GM18502 (cell line): Measurements from ENCODE around the gene TAOK3.
"Not testable (repeated sequence)": the region's sequence is repeated elsewhere in the genome, so short reads cannot be mapped to it uniquely, and the experiment has no call there.

ENCODE experiments used
- ATAC-seq: cut with Tn5 transposase; IDR thresholded peaks from one replicate; pipeline ENCODE4 v1.9.1; 2021; ENCODE audit warnings: mild to moderate bottlenecking; ENCODE audit not compliant: unreplicated experiment, poor library complexity

The TAOK3 gene

GRCh38 chr12:118307069-118307954 is 65.4 kb downstream of the TAOK3 start:
- peak; percentile 56 for ATAC-seq

- no peak for ATAC-seq
These were observed 68.6 kb downstream of the TAOK3 start for GRCh38 chr12:118304093-118304492.

DNA sequence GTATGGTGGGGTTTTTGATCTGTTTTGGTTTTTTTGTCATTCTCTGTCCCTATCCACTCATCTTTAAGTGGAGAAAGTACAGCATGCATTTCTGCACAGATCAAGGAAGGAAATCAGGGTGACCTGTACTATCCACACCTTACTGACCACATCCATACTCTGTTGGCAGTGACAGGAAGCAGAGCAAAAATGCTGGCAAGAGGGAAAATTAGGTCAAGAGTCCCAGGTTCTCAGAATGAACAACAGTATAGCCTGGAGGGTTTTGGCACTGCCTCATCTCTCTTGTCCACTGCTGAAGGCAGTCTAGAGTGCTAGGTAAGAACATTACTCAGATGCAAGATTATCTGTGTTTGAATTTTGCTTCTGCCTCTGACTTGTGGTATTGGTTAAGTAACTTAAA is 70.7 kb downstream of the TAOK3 start:
- ATAC-seq, result no peak

GRCh38 chr12:118299791-118300460 is 72.8 kb downstream of the TAOK3 start:
- ATAC-seq, result no peak

DNA sequence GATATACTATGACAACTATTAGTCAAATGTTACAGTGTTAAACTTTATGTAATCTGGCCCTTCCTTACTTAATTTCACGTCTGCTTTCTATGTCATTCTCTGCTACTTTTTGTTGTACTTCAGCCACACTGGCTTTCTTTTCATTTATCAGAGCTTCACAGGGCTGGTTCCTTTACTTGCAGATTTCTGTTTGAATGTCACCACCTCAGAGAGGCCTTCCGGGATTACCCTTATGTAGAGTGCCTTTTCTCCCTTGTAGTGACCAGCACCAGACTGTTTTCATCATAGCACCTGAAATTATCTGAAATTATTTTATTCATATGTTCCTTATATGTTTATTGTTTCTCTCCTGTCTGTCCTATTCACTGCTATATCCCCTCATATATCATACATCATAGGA is 75.4 kb downstream of the TAOK3 start:
- ATAC-seq, result no peak

- ATAC-seq, result no peak
These were observed 79.9 kb downstream of the TAOK3 start for GRCh38 chr12:118292836-118293235.

DNA sequence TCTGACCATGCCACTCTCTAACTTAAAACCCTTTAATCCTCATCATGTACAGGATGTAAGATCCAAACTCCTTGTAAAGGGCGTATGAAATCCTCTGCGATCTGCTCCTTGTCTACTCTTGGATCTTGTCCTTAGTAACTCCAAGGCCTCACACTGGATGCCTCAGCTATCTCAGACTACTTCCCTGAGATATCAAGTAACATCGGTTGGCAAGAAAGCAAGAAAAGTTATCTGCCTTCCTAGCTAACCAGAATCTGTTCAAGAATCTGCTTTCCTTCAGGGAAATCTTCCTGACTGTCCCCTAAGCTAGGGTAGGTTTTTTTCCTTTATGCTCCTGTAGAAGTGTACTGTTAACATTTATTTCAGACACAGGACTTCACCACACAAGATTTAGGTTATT is 82.6 kb downstream of the TAOK3 start:
- ATAC-seq, result no peak

DNA sequence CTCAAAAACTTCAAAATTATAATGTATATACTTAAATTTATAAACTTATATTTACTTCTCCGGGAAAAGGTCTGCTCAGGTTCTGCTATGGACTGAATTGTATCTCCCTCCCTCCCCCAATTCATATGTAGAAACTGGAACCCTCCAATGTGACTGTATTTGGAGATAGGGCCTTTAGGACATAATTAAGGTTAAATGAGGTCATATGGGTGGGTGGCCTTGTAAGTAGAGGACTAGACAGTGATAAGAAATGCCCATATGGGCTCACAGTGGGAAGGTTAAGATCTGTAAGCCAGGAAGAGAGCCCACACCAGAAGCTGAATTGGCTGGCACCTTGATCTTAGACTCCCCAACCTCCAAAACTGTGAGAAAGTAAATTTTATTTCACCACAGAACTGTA is 84.5 kb downstream of the TAOK3 start:
- ATAC-seq, result no peak

- no peak for ATAC-seq
These were observed 85.0 kb downstream of the TAOK3 start for GRCh38 chr12:118287728-118288127.

GRCh38 chr12:118282767-118283166 is 89.9 kb downstream of the TAOK3 start:
- no peak for ATAC-seq

DNA sequence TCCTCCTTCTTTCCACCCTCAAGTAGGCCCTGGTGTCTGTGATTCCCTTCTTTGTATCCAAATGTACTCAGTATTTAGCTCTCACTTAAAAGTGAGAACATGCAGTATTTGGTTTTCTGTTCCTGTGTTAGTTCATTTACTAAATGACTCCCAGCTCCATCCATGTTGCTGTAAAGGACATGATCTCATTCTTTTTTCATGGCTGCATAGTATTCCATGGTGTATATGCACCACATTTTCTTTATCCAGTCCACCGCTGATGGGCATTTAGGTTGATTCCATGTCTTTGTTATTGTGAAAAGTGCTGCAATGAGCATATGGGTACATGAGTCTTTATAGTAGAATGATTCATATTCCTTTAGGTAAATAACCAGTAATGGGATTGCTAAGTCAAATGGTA is 94.4 kb downstream of the TAOK3 start:
- not testable (repeated sequence) for ATAC-seq

DNA sequence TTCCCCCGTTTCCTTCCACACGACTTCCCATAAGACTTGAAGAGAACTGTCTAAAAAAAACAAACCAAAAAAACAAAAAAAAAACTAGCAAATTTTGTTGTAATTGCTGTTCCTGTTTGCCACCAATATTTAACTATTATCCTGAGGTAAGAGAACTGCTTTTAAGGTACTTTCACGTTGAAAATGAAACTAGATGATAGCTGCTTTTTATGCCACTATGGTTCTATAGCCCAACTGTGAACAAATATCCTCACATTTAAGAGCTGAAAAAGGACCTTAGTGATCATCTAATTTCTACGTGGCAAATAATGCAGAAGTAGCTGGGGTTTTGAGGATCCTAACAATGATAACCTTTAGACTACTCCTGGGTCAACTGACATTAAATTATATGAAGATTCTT is 98.6 kb downstream of the TAOK3 start:
- no peak for ATAC-seq

GRCh38 chr12:118271770-118272417 is 100.8 kb downstream of the TAOK3 start:
- no peak for ATAC-seq

DNA sequence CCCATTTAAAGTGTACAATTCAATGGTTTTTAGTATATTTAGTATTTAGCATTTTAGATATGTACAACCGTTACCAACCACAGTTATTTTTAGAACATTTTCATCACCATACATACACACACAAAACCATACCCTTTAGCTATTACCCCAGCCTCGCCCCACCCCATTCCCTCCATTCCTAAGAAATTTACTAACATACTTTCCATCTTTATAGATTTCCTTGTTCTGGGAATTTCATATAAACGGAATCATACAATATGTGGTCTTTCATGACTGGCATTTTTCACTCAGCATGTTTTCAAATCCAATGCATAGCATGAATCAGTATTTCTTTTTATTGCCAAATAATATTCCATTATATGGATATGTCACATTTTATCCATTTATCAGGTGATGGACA is 101.5 kb downstream of the TAOK3 start:
- ATAC-seq, result no peak

- ATAC-seq, result no peak
These were observed 102.9 kb downstream of the TAOK3 start for GRCh38 chr12:118269806-118270205.

DNA sequence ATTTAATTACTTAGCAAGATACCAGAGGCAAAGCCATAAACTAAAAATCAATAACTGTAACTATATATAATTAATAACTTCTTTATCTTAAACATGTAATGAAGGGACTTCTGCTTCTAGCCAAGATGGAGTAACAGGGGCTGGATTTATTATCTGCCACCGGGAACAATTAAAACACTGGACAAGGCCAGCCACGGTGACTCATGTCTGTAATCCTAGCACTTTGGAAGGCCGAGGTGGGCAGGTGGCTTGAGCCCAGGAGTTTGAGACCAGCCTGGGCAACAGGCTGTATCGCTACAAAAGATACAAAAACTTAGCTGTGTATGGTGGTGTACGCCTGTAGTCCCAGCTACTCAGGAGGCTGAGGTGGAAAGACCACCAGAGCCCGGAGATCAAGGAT is 113.6 kb downstream of the TAOK3 start:
- ATAC-seq, result no peak

DNA sequence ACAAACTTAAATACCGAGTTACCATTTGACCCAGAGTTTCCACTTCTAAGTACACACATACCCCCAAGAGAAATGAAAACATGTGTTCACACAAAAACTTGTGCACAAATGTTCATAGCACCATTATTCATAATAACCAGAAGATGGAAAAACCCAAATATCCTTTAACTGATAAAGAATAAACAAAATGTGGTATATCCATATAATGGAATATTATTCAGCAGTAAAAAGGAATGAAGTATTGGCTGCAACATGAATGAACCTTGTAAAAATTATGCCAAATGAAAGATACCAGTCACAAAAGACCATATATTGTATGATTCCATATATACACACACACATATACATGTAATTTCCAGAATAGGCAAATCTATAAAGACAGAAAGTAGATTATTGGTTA is 116.4 kb downstream of the TAOK3 start:
- no peak for ATAC-seq

DNA sequence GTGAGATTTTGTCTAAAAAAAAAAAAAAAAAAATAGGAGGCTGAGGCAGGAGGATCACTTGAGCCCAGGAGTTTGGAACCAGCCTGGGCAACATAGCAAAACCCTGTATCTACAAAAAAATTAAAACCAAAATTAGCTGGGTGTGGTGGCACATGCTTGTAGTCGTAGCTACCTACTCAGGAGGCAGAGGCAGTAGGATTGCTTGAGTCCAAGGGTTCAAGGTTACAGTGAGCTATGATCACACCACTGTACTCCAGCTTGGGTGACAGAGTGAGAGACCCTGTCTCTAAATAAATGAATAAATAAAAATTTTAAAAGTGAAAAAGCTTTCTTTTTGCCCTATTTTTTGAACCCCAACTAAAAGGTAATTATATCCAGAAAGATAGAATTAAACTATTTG is 123.2 kb downstream of the TAOK3 start:
- no peak for ATAC-seq

DNA sequence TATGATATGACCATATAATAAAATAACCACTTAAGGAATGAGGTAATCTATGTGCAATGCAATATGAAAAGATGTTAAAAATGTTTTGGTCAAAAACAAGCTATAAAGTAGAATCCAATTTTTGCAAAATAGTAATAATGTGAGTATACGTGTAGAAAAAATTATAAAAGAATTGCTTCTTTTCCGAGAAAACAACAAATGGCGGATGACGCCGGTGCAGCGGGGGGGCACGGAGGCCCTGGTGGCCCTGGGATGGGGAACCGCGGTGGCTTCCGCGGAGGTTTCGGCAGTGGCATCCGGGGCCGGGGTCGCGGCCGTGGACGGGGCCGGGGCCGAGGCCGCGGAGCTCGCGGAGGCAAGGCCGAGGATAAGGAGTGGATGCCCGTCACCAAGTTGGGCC is 126.8 kb downstream of the TAOK3 start:
- not testable (repeated sequence) for ATAC-seq

GRCh38 chr12:118238888-118239287 is 133.8 kb downstream of the TAOK3 start:
- ATAC-seq, result peak; percentile 61

DNA sequence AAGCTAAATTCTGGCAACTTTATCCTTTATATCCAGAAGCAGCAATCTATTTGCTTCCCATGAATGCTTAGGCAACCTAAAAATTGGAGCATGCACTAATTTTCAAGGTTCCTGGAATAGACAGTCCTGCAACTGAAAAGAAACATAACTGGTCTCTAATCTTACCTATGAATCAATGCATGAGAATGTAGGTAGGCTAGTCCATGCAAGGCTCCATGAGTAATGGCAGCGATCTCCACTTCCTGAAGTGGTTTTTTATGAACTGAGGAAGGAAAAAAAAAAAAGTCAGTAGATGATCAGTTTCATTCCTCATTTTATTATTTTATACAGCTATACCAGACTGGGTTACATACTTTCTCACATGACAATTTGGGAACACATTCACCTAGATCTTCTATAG is 134.8 kb downstream of the TAOK3 start:
- no peak for ATAC-seq
